ENCODE results near the gene ATP2C2. TPM values are rescaled to one million over a fixed set of nuclear protein-coding genes. Genes with fewer than 3 reads are reported as not detected.

The ATP2C2 gene
- total RNA-seq, 4 donors from 2014 or later = 138 to 3,342 (median 155) TPM

GRCh38 chr16:84421938-84422220, 53.5 kb downstream of the ATP2C2 start:
- Histone ChIP-seq H3K27me3 (no peaks in the 10 kb centered on the region), H3K9me3 (no peaks in the 10 kb centered on the region), H3K27ac (no peak overlapping the region), H3K4me1 (no peaks in the 10 kb centered on the region), H3K36me3 (peaks cover 0 to 5% (median 0%) of the 10 kb centered on the region in 4 donors), H3K4me3 (no peak overlapping the region)
- 76 to 92% methylated on average over 4 of the region's 4 CpGs for WGBS, 2 donors (ENCODE audit: low coverage in 1 of 2)
- no peak for DNase-seq
- TF ChIP-seq, protein P1, sequence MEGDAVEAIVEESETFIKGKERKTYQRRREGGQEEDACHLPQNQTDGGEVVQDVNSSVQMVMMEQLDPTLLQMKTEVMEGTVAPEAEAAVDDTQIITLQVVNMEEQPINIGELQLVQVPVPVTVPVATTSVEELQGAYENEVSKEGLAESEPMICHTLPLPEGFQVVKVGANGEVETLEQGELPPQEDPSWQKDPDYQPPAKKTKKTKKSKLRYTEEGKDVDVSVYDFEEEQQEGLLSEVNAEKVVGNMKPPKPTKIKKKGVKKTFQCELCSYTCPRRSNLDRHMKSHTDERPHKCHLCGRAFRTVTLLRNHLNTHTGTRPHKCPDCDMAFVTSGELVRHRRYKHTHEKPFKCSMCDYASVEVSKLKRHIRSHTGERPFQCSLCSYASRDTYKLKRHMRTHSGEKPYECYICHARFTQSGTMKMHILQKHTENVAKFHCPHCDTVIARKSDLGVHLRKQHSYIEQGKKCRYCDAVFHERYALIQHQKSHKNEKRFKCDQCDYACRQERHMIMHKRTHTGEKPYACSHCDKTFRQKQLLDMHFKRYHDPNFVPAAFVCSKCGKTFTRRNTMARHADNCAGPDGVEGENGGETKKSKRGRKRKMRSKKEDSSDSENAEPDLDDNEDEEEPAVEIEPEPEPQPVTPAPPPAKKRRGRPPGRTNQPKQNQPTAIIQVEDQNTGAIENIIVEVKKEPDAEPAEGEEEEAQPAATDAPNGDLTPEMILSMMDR (IDR thresholded peaks at IDR 0.05) = no peak
- TF ChIP-seq POLR2AphosphoS5 (IDR thresholded peaks at IDR 0.05) (no peak), EP300 (IDR thresholded peaks at IDR 0.05; ENCODE audit: low read depth) (no peak), POLR2A (IDR thresholded peaks at IDR 0.05) (no peak)
- intact Hi-C loops (cut with DNase I; ENCODE audit: low total_unique reads) = loop anchor here (1.0 kb wide), 1 partner anchor 42 kb away; no protein-coding TSS in a partner anchor
- in situ Hi-C loops (cut with MboI; ENCODE audit: low pct_ligation_motif_present in 1 of 4, low pct_unique_long_range_greater_than_20kb in 1 of 4, low sequenced_read_pairs in 3 of 4) = no loop called here

DNA sequence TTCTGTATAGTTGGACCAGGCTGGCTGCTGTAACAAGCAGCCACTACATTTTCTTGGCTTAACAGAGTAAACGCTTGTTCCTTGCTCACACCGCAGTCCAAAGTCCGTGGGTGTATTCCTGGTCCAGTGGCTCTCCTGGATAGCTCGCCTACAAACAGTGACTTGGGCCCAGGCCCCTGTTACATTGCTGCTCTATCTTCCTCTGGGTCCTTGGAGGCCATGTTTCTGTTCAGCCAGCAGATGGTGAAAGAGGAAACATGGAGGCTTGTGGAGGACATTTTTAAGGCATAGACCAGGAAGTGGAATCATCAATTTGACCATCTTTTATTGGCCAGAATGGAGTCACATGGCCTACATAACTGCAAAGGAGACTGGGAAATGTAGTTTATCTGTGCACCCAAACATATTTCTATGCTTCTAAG, 55.1 kb downstream of the ATP2C2 start:
- DNase-seq = no peak
- Histone ChIP-seq H3K4me3 (no peak overlapping the region), H3K27ac (no peak overlapping the region), H3K4me1 (no peaks in the 10 kb centered on the region), H3K27me3 (no peaks in the 10 kb centered on the region), H3K36me3 (peaks cover 0 to 5% (median 0%) of the 10 kb centered on the region in 4 donors), H3K9me3 (no peaks in the 10 kb centered on the region)
- TF ChIP-seq POLR2A (IDR thresholded peaks at IDR 0.05) = no peak
- TF ChIP-seq, protein P1 (IDR thresholded peaks at IDR 0.05) = no peak
- no peak for TF ChIP-seq EP300 (IDR thresholded peaks at IDR 0.05; ENCODE audit: low read depth)
- TF ChIP-seq POLR2AphosphoS5 (IDR thresholded peaks at IDR 0.05) = no peak
- intact Hi-C loops (cut with DNase I; ENCODE audit: low total_unique reads) = no loop called here
- in situ Hi-C loops (cut with MboI; ENCODE audit: low pct_ligation_motif_present in 1 of 4, low pct_unique_long_range_greater_than_20kb in 1 of 4, low sequenced_read_pairs in 3 of 4) = no loop called here
- WGBS, 2 donors (ENCODE audit: low coverage in 1 of 2) = 83% methylated on average over 4 of the region's 4 CpGs; no CpG with 5 or more reads in 1 of the 2 donors

DNA sequence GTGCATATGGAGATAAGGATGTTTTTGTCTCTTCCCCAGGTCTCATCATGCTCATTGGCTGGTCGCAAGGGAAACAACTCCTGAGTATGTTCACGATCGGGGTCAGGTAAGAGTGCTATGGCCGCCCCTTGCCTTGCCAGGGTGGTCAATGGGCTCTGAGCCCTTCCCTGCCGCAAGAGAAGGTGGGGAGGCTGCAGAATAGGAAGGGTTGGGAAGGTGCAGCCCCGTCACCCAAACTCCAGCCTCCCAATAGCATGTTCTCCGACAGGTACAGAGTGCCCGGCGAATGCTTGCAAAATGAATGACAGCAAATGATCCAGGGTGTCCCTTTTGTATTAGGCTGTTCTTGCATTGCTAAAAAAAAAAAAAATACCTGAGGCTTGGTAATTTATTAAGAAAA, 57.4 kb downstream of the ATP2C2 start:
- Histone ChIP-seq H3K36me3 (peaks cover 0 to 5% (median 0%) of the 10 kb centered on the region in 4 donors), H3K27me3 (no peaks in the 10 kb centered on the region), H3K4me3 (no peak overlapping the region), H3K9me3 (no peaks in the 10 kb centered on the region), H3K4me1 (no peaks in the 10 kb centered on the region), H3K27ac (no peak overlapping the region)
- intact Hi-C loops (cut with DNase I; ENCODE audit: low total_unique reads) (no loop called here), in situ Hi-C loops (cut with MboI; ENCODE audit: low pct_ligation_motif_present in 1 of 4, low pct_unique_long_range_greater_than_20kb in 1 of 4, low sequenced_read_pairs in 3 of 4) (no loop called here)
- WGBS, 2 donors (ENCODE audit: low coverage in 1 of 2) = 94% methylated on average over 9 of the region's 9 CpGs; no CpG with 5 or more reads in 1 of the 2 donors
- TF ChIP-seq POLR2A (IDR thresholded peaks at IDR 0.05) (no peak), EP300 (IDR thresholded peaks at IDR 0.05; ENCODE audit: low read depth) (no peak), POLR2AphosphoS5 (IDR thresholded peaks at IDR 0.05) (no peak)
- TF ChIP-seq, protein P1 (IDR thresholded peaks at IDR 0.05) = no peak
- no peak for DNase-seq

- intact Hi-C loops (cut with DNase I; ENCODE audit: low total_unique reads) = no loop called here
- 80 to 82% methylated on average over 1 to 12 of the region's 12 CpGs for WGBS, 2 donors (ENCODE audit: low coverage in 1 of 2)
Observed at GRCh38 chr16:84426804-84427203, 58.5 kb downstream of the ATP2C2 start.

More at GRCh38 chr16:84426804-84427203, 58.5 kb downstream of the ATP2C2 start:
- TF ChIP-seq EP300 (IDR thresholded peaks at IDR 0.05; ENCODE audit: low read depth) (no peak), POLR2A (IDR thresholded peaks at IDR 0.05) (no peak), POLR2AphosphoS5 (IDR thresholded peaks at IDR 0.05) (no peak)
- TF ChIP-seq, protein P1 (IDR thresholded peaks at IDR 0.05) = no peak
- no peak for DNase-seq
- Histone ChIP-seq H3K36me3 (peaks cover 0 to 5% (median 0%) of the 10 kb centered on the region in 4 donors), H3K4me3 (no peak overlapping the region), H3K27ac (no peak overlapping the region), H3K4me1 (no peaks in the 10 kb centered on the region), H3K9me3 (no peaks in the 10 kb centered on the region), H3K27me3 (no peaks in the 10 kb centered on the region)
- in situ Hi-C loops (cut with MboI; ENCODE audit: low pct_ligation_motif_present in 1 of 4, low pct_unique_long_range_greater_than_20kb in 1 of 4, low sequenced_read_pairs in 3 of 4) = no loop called here
